ENCODE results near the gene KRTAP10-10. TPM values are rescaled to one million over a fixed set of nuclear protein-coding genes. Genes with fewer than 3 reads are reported as not detected.

KRTAP10-10 gene
- total RNA-seq, 2 donors from 2014 or later, result not detected

- 87 to 98% methylated on average over 9 to 18 of the region's 18 CpGs for WGBS, 2 experiments (ENCODE audit: insufficient coverage in 1 of 2, insufficient read length in 1 of 2)
- Mint-ChIP-seq H3K27me3 (ENCODE audit: insufficient read depth) (peaks cover 3% of the 10 kb centered on the region), H3K4me1 (no peaks in the 10 kb centered on the region), H3K36me3 (ENCODE audit: low read depth) (peaks cover 3% of the 10 kb centered on the region), H3K4me3 (no peak overlapping the region), H3K27ac (no peak overlapping the region), H3K9me3 (peaks cover 32% of the 10 kb centered on the region)
- DNase-seq, result peak; percentile 34
- Histone ChIP-seq H3K27ac (ENCODE audit: low read depth, low read length) (no peak overlapping the region), H3K36me3 (ENCODE audit: control insufficient read depth, insufficient read depth, low read length) (no peaks in the 10 kb centered on the region), H3K4me3 (ENCODE audit: low read length) (no peak overlapping the region), H3K4me1 (ENCODE audit: control insufficient read depth, insufficient read depth, low read length) (no peaks in the 10 kb centered on the region), H3K9me3 (ENCODE audit: control insufficient read depth, low read length) (peaks cover 25% of the 10 kb centered on the region), H3K9ac (ENCODE audit: extremely low read depth, low read length, poor library complexity, severe bottlenecking) (no peak overlapping the region), H3K27me3 (ENCODE audit: control insufficient read depth, insufficient read depth, low read length, poor library complexity, severe bottlenecking) (no peaks in the 10 kb centered on the region)
- TF ChIP-seq CTCF (conservative IDR thresholded peaks at IDR 0.05), result no peak
Measured at GRCh38 chr21:44628707-44629391, 8.3 kb upstream of the KRTAP10-10 start.

- Mint-ChIP-seq H3K9me3 (peaks cover 18% of the 10 kb centered on the region), H3K4me3 (no peak overlapping the region), H3K36me3 (ENCODE audit: low read depth) (peaks cover 3% of the 10 kb centered on the region), H3K27ac (no peak overlapping the region), H3K4me1 (no peaks in the 10 kb centered on the region), H3K27me3 (ENCODE audit: insufficient read depth) (peaks cover 3% of the 10 kb centered on the region)
- Histone ChIP-seq H3K4me1 (ENCODE audit: control insufficient read depth, insufficient read depth, low read length) (no peaks in the 10 kb centered on the region), H3K9me3 (ENCODE audit: control insufficient read depth, low read length) (peaks cover 11% of the 10 kb centered on the region), H3K4me3 (ENCODE audit: low read length) (no peak overlapping the region), H3K27me3 (ENCODE audit: control insufficient read depth, insufficient read depth, low read length, poor library complexity, severe bottlenecking) (no peaks in the 10 kb centered on the region), H3K36me3 (ENCODE audit: control insufficient read depth, insufficient read depth, low read length) (no peaks in the 10 kb centered on the region), H3K9ac (ENCODE audit: extremely low read depth, low read length, poor library complexity, severe bottlenecking) (no peak overlapping the region), H3K27ac (ENCODE audit: low read depth, low read length) (no peak overlapping the region)
- no peak for TF ChIP-seq CTCF (conservative IDR thresholded peaks at IDR 0.05)
- DNase-seq, result peak; percentile 9
- WGBS, 2 experiments (ENCODE audit: insufficient coverage in 1 of 2, insufficient read length in 1 of 2), result 88 to 100% methylated on average over 2 of the region's 2 CpGs
Measured at GRCh38 chr21:44630440-44630839, 6.7 kb upstream of the KRTAP10-10 start.

GRCh38 chr21:44632067-44632466 lies 5.1 kb upstream of the KRTAP10-10 start:
- Mint-ChIP-seq H3K9me3 (peaks cover 18% of the 10 kb centered on the region), H3K27me3 (ENCODE audit: insufficient read depth) (peaks cover 2% of the 10 kb centered on the region), H3K27ac (no peak overlapping the region), H3K36me3 (ENCODE audit: low read depth) (peaks cover 3% of the 10 kb centered on the region), H3K4me3 (no peak overlapping the region), H3K4me1 (no peaks in the 10 kb centered on the region)
- no peak for TF ChIP-seq CTCF (conservative IDR thresholded peaks at IDR 0.05)
- Histone ChIP-seq H3K4me3 (ENCODE audit: low read length) (no peak overlapping the region), H3K9ac (ENCODE audit: extremely low read depth, low read length, poor library complexity, severe bottlenecking) (no peak overlapping the region), H3K9me3 (ENCODE audit: control insufficient read depth, low read length) (peaks cover 11% of the 10 kb centered on the region), H3K4me1 (ENCODE audit: control insufficient read depth, insufficient read depth, low read length) (no peaks in the 10 kb centered on the region), H3K27ac (ENCODE audit: low read depth, low read length) (no peak overlapping the region), H3K27me3 (ENCODE audit: control insufficient read depth, insufficient read depth, low read length, poor library complexity, severe bottlenecking) (no peaks in the 10 kb centered on the region), H3K36me3 (ENCODE audit: control insufficient read depth, insufficient read depth, low read length) (no peaks in the 10 kb centered on the region)
- no peak for DNase-seq
- no CpG with 5 or more reads among the region's 1 CpG for WGBS, 2 experiments (ENCODE audit: insufficient coverage in 1 of 2, insufficient read length in 1 of 2)

All from endodermal cell (in vitro differentiated cells).